OCI-LY7 (cell line): Measurements from ENCODE around the gene ZNF423.

ENCODE experiments used
- EZH2phosphoT487 ChIP-seq: fragments of 200-600 bp; sonication (generic); IDR thresholded peaks from 2 replicates; pipeline ENCODE4 v1.6.1; 2018; ENCODE audit warnings: low read depth, borderline replicate concordance, mild to moderate bottlenecking, mixed run types, antibody characterized with exemption, low read length, moderate library complexity, mixed read lengths
- TF ChIP-seq, protein P1 (sequence below): fragments of 200-600 bp; sonication (generic); conservative IDR thresholded peaks from 2 replicates; pipeline ENCODE4 v1.5.1; 2014; ENCODE audit warnings: mild to moderate bottlenecking, antibody characterized with exemption, low read length, moderate library complexity, mixed read lengths

DNA sequence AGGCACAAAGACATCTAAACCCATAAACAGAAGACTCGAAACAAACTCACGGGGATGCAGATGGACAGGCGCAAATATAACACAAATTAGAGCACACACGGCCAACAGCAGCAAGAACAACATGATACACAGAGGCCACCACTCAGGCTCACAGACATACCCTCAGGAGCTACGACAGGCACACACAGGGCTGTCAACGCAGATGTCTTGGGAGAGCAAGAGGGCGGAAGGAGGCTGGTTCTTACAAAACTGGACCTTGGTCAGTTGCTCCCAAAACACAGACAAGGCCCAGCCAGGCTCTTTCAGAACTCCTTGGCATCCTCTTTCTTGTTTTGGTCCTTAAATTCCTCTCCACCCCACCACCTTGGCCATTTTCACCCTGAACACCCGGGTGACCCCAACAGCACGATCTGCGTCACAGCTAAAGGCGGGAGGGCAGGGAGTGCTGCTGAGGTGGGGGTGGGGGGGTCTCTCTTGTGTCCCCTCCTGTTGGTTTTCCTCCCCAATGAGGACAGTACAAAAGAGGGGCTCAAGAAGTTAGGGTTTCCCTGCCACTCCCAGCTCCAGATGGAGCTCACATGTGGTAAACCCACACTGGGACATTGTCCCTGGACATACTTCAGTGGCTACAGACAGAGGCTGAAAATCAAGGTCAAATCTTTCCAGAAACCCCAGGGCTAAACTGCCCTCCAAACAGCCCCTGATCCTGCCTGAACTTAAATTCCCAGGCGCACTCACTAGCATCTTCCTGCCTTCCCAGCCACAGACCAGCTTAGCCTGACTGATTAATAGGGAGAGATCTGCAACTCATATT is 261.0 kb downstream of the ZNF423 start:
- TF ChIP-seq, protein P1, sequence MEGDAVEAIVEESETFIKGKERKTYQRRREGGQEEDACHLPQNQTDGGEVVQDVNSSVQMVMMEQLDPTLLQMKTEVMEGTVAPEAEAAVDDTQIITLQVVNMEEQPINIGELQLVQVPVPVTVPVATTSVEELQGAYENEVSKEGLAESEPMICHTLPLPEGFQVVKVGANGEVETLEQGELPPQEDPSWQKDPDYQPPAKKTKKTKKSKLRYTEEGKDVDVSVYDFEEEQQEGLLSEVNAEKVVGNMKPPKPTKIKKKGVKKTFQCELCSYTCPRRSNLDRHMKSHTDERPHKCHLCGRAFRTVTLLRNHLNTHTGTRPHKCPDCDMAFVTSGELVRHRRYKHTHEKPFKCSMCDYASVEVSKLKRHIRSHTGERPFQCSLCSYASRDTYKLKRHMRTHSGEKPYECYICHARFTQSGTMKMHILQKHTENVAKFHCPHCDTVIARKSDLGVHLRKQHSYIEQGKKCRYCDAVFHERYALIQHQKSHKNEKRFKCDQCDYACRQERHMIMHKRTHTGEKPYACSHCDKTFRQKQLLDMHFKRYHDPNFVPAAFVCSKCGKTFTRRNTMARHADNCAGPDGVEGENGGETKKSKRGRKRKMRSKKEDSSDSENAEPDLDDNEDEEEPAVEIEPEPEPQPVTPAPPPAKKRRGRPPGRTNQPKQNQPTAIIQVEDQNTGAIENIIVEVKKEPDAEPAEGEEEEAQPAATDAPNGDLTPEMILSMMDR = no peak
- no peak for TF ChIP-seq EZH2phosphoT487
